NCI-H1105 (cell line): Measurements from ENCODE around the gene DAB1.

ENCODE experiments used
- DNase-seq: peaks from one replicate; lab custom pipeline; 2025; lab: John Stamatoyannopoulos, UW

The DAB1 gene

GRCh38 chr1:56975446-56975845 is 448.4 kb downstream of the DAB1 start:
- no peak for DNase-seq

- no peak for DNase-seq
Observed at GRCh38 chr1:56973923-56974742, 449.7 kb downstream of the DAB1 start.

GRCh38 chr1:56972976-56973375 is 450.9 kb downstream of the DAB1 start:
- no peak for DNase-seq

- DNase-seq: no peak
Observed at GRCh38 chr1:56970280-56970679, 453.6 kb downstream of the DAB1 start.

- no peak for DNase-seq
Observed at GRCh38 chr1:56968878-56969495, 454.9 kb downstream of the DAB1 start.

GRCh38 chr1:56967900-56968832 is 455.7 kb downstream of the DAB1 start:
- no peak for DNase-seq

- DNase-seq: no peak
Observed at GRCh38 chr1:56967355-56967754, 456.5 kb downstream of the DAB1 start.

- no peak for DNase-seq
Observed at GRCh38 chr1:56966698-56966999, 457.2 kb downstream of the DAB1 start.

GRCh38 chr1:56965916-56966697 is 457.8 kb downstream of the DAB1 start, which contains the start of gene C8B:
Gene C8B, minus strand, starts transcription at chr1:56966015. Its CDS starts 67 bp downstream, at chr1:56965948.
- no peak for DNase-seq

GRCh38 chr1:56965191-56965590 is 458.7 kb downstream of the DAB1 start:
- no peak for DNase-seq

GRCh38 chr1:56964349-56965017 is 459.4 kb downstream of the DAB1 start:
- DNase-seq: no peak

GRCh38 chr1:56963667-56964066 is 460.2 kb downstream of the DAB1 start:
- DNase-seq: no peak

GRCh38 chr1:56961426-56961825 is 462.4 kb downstream of the DAB1 start:
- no peak for DNase-seq

- DNase-seq: no peak
Observed at GRCh38 chr1:56958526-56958925, 465.3 kb downstream of the DAB1 start.

GRCh38 chr1:56957931-56958330 is 465.9 kb downstream of the DAB1 start:
- no peak for DNase-seq

- no peak for DNase-seq
Observed at GRCh38 chr1:56954664-56955063, 469.2 kb downstream of the DAB1 start.

GRCh38 chr1:56953386-56953785 is 470.5 kb downstream of the DAB1 start:
- no peak for DNase-seq

- DNase-seq: no peak
Observed at GRCh38 chr1:56952501-56952900, 471.4 kb downstream of the DAB1 start.

GRCh38 chr1:56948403-56949023 is 475.3 kb downstream of the DAB1 start:
- DNase-seq: no peak
